GM23338 (cell line): ENCODE data around the gene RAB21. TPM values are rescaled to one million over a fixed set of nuclear protein-coding genes. Genes with fewer than 3 reads are reported as not detected.

Experiments
- ATAC-seq: fragments of 200-7000 bp; cut with Tn5 transposase; 3 replicates; pipeline ENCODE4 v1.9.1; 2020
- DNase-seq: peaks from one replicate; pipeline ENCODE4 v3.0.0-alpha.2; 2015; ENCODE audit warnings: low spot score
- H2AFZ ChIP-seq: fragments of 200-600 bp; sonication (generic); 2 replicates; pipeline ENCODE4 v1.8.0; 2016; ENCODE audit warnings: antibody characterized with exemption, mild to moderate bottlenecking, moderate library complexity
- H3F3A ChIP-seq: fragments of 200-600 bp; sonication (generic); replicated peaks from 2 replicates; pipeline ENCODE4 v1.8.0; 2017; ENCODE audit warnings: antibody characterized with exemption, mixed run types, low read depth
- H3K27ac ChIP-seq: fragments of 200-600 bp; sonication (generic); 2 replicates; pipeline ENCODE4 v1.6.1; 2016; ENCODE audit warnings: low read depth
- H3K27me3 ChIP-seq: fragments of 200-600 bp; sonication (generic); 2 replicates; pipeline ENCODE4 v1.8.0; 2016; ENCODE audit warnings: mild to moderate bottlenecking, mixed run types, moderate library complexity; ENCODE audit not compliant: insufficient read depth
- H3K36me3 ChIP-seq: fragments of 200-600 bp; sonication (generic); 2 replicates; pipeline ENCODE4 v1.8.0; 2016; ENCODE audit warnings: mild to moderate bottlenecking; ENCODE audit not compliant: insufficient read depth
- H3K4me1 ChIP-seq: fragments of 200-600 bp; sonication (generic); 2 replicates; pipeline ENCODE4 v1.8.0; 2016; ENCODE audit warnings: mild to moderate bottlenecking, moderate library complexity; ENCODE audit not compliant: insufficient read depth
- H3K4me2 ChIP-seq: fragments of 200-600 bp; sonication (generic); 2 replicates; pipeline ENCODE4 v1.7.1; 2017; ENCODE audit warnings: mixed run types
- H3K4me3 ChIP-seq: fragments of 200-600 bp; sonication (generic); 2 replicates; pipeline ENCODE4 v1.6.1; 2016; ENCODE audit warnings: mixed run types
- H3K79me2 ChIP-seq: fragments of 200-600 bp; sonication (generic); replicated peaks from 2 replicates; pipeline ENCODE4 v1.8.0; 2017; ENCODE audit warnings: mild to moderate bottlenecking; ENCODE audit not compliant: insufficient read depth
- H3K9me2 ChIP-seq: fragments of 200-600 bp; sonication (generic); 2 replicates; pipeline ENCODE4 v1.8.0; 2017; ENCODE audit not compliant: insufficient read depth
- H4K20me1 ChIP-seq: fragments of 200-600 bp; sonication (generic); replicated peaks from 2 replicates; pipeline ENCODE4 v1.8.0; 2017; ENCODE audit warnings: mild to moderate bottlenecking; ENCODE audit not compliant: insufficient read depth
- H3K27ac Mint-ChIP-seq: 2 replicates; pipeline ENCODE4 v1.8.0; 2020; ENCODE audit warnings: inconsistent platforms, mild to moderate bottlenecking, moderate library complexity, mixed read lengths
- H3K27me3 Mint-ChIP-seq: 3 replicates; pipeline ENCODE4 v1.8.0; 2022; ENCODE audit warnings: low read depth, mild to moderate bottlenecking, moderate library complexity, mixed read lengths, inconsistent platforms; ENCODE audit not compliant: insufficient read depth, poor library complexity
- H3K36me3 Mint-ChIP-seq: 3 replicates; pipeline ENCODE4 v1.8.0; 2021; ENCODE audit warnings: low read depth, mild to moderate bottlenecking, inconsistent platforms, moderate library complexity, mixed read lengths
- H3K4me1 Mint-ChIP-seq: 3 replicates; pipeline ENCODE4 v1.8.0; 2020; ENCODE audit warnings: mild to moderate bottlenecking, inconsistent platforms, mixed read lengths
- H3K4me3 Mint-ChIP-seq: 3 replicates; pipeline ENCODE4 v1.8.0; 2021; ENCODE audit warnings: moderate library complexity, mild to moderate bottlenecking, inconsistent platforms, mixed read lengths
- H3K9me3 Mint-ChIP-seq: 3 replicates; pipeline ENCODE4 v1.8.0; 2020; ENCODE audit warnings: moderate library complexity, mild to moderate bottlenecking, inconsistent platforms, mixed read lengths
- CREB1 ChIP-seq: fragments of 250-450 bp; sonication (Bioruptor Pico); IDR thresholded peaks from 2 replicates; pipeline ENCODE4 v1.5.0; 2020; ENCODE audit warnings: low read depth, mild to moderate bottlenecking, moderate library complexity
- EZH2phosphoT487 ChIP-seq: fragments of 200-600 bp; sonication (generic); IDR thresholded peaks from one replicate; pipeline ENCODE4 v1.8.1; 2018; ENCODE audit warnings: antibody characterized with exemption; ENCODE audit not compliant: unreplicated experiment
- JUNB ChIP-seq: IDR thresholded peaks from one replicate; pipeline ENCODE4 v1.6.1; 2016; ENCODE audit warnings: antibody characterized with exemption; ENCODE audit not compliant: unreplicated experiment
- NANOG ChIP-seq: IDR thresholded peaks from 2 replicates; pipeline ENCODE4 v1.6.1; 2016; ENCODE audit warnings: antibody characterized with exemption, borderline replicate concordance
- POLR2AphosphoS5 ChIP-seq: IDR thresholded peaks from 2 replicates; pipeline ENCODE4 v1.6.1; 2016; ENCODE audit warnings: antibody characterized with exemption, low read depth
- STAT1 ChIP-seq: IDR thresholded peaks from one replicate; pipeline ENCODE4 v1.6.1; 2016; ENCODE audit warnings: antibody characterized with exemption; ENCODE audit not compliant: unreplicated experiment
- ZNF114 ChIP-seq: fragments of 250-450 bp; sonication (Bioruptor Pico); IDR thresholded peaks from 2 replicates; pipeline ENCODE4 v1.5.0; 2020; ENCODE audit warnings: mild to moderate bottlenecking, moderate library complexity
- ZNF331 ChIP-seq: fragments of 250-450 bp; sonication (Bioruptor Pico); IDR thresholded peaks from 2 replicates; pipeline ENCODE4 v1.5.0; 2020; ENCODE audit warnings: low read depth, mild to moderate bottlenecking, moderate library complexity
- polyA plus RNA-seq: library from polyadenylated mRNA; unstranded; fragments of >200 nt; fragmentation: Nextera tagmentation; extraction: Ambion mirVana; gene quantifications from 2 replicates; pipeline ENCODE4 v1.2.1, GENCODE V29; 2016
- total RNA-seq: library from RNA; depleted of rRNA; stranded (reverse); fragments of >200 nt; shearing (Covaris generic); gene quantifications from 2 replicates; pipeline ENCODE4 v1.2.3, GENCODE V29; 2014
- TF ChIP-seq, protein P1 (sequence below), 2 experiments: fragments of 200-600 bp in 1 of 2; sonication (generic) in 1 of 2; conservative IDR thresholded peaks; 2 replicates each; pipeline versions ENCODE4 v1.5.1 to v1.6.1; 2016 to 2017; ENCODE audit warnings: antibody characterized with exemption in 2 of 2, low read depth in 2 of 2, mild to moderate bottlenecking in 2 of 2, moderate library complexity in 1 of 2
- TF ChIP-seq, protein P2 (sequence below): fragments of 250-450 bp; sonication (Bioruptor Pico); IDR thresholded peaks from 2 replicates; pipeline ENCODE4 v1.5.0; 2020; ENCODE audit warnings: mild to moderate bottlenecking, moderate library complexity
- TF ChIP-seq, protein P3 (sequence below): IDR thresholded peaks from one replicate; pipeline ENCODE4 v1.6.1; 2018; ENCODE audit warnings: antibody characterized with exemption; ENCODE audit not compliant: unreplicated experiment
- TF ChIP-seq, protein P4 (sequence below): IDR thresholded peaks from 2 replicates; pipeline ENCODE4 v1.6.1; 2016; ENCODE audit warnings: antibody characterized with exemption

Gene RAB21
- total and polyA plus RNA-seq, 2 experiments from 2014 or later = 9.8 to 27.2 TPM

DNA sequence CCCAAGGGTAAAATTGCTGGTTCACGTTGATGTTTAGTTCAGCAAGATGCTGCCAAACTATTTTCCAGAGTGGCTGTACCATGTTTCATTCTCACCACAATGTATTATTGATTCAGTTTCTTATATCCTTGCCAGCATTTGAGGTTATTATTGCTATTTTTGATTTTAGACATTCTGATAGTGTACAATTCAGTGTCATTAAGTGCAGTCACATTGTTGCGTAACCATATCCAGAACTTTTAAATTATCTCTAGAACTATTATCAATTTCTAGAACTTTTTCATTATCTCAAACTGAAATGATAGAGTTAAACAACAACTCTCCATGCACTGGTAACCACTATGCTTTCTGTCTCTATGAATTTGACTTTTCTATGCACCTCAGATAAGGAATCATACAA lies 74.2 kb downstream of the RAB21 start:
- no peaks in the 10 kb centered on the region for H3K4me1 Mint-ChIP-seq
- no peak overlapping the region for H3K4me3 Mint-ChIP-seq
- ATAC-seq = no peak
- Histone ChIP-seq H3K4me2 (no peak overlapping the region), H2AFZ (no peak overlapping the region), H3F3A (no peaks in the 10 kb centered on the region), H3K9me2 (no peaks in the 10 kb centered on the region), H3K4me3 (no peak overlapping the region), H3K27me3 (no peaks in the 10 kb centered on the region), H3K36me3 (no peaks in the 10 kb centered on the region), H3K79me2 (no peaks in the 10 kb centered on the region), H3K27ac (no peak overlapping the region), H3K4me1 (no peaks in the 10 kb centered on the region), H4K20me1 (no peaks in the 10 kb centered on the region)
- TF ChIP-seq CREB1 (CRISPR knock-in tag) = no peak
- TF ChIP-seq, protein P1, sequence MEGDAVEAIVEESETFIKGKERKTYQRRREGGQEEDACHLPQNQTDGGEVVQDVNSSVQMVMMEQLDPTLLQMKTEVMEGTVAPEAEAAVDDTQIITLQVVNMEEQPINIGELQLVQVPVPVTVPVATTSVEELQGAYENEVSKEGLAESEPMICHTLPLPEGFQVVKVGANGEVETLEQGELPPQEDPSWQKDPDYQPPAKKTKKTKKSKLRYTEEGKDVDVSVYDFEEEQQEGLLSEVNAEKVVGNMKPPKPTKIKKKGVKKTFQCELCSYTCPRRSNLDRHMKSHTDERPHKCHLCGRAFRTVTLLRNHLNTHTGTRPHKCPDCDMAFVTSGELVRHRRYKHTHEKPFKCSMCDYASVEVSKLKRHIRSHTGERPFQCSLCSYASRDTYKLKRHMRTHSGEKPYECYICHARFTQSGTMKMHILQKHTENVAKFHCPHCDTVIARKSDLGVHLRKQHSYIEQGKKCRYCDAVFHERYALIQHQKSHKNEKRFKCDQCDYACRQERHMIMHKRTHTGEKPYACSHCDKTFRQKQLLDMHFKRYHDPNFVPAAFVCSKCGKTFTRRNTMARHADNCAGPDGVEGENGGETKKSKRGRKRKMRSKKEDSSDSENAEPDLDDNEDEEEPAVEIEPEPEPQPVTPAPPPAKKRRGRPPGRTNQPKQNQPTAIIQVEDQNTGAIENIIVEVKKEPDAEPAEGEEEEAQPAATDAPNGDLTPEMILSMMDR (conservative IDR thresholded peaks at IDR 0.05; ENCODE audit: low read depth in 2 of 2) = no peak
- no peak for TF ChIP-seq ZNF331
- no peak for TF ChIP-seq POLR2AphosphoS5
- TF ChIP-seq NANOG = no peak
- no peak for TF ChIP-seq STAT1
- TF ChIP-seq, protein P2, sequence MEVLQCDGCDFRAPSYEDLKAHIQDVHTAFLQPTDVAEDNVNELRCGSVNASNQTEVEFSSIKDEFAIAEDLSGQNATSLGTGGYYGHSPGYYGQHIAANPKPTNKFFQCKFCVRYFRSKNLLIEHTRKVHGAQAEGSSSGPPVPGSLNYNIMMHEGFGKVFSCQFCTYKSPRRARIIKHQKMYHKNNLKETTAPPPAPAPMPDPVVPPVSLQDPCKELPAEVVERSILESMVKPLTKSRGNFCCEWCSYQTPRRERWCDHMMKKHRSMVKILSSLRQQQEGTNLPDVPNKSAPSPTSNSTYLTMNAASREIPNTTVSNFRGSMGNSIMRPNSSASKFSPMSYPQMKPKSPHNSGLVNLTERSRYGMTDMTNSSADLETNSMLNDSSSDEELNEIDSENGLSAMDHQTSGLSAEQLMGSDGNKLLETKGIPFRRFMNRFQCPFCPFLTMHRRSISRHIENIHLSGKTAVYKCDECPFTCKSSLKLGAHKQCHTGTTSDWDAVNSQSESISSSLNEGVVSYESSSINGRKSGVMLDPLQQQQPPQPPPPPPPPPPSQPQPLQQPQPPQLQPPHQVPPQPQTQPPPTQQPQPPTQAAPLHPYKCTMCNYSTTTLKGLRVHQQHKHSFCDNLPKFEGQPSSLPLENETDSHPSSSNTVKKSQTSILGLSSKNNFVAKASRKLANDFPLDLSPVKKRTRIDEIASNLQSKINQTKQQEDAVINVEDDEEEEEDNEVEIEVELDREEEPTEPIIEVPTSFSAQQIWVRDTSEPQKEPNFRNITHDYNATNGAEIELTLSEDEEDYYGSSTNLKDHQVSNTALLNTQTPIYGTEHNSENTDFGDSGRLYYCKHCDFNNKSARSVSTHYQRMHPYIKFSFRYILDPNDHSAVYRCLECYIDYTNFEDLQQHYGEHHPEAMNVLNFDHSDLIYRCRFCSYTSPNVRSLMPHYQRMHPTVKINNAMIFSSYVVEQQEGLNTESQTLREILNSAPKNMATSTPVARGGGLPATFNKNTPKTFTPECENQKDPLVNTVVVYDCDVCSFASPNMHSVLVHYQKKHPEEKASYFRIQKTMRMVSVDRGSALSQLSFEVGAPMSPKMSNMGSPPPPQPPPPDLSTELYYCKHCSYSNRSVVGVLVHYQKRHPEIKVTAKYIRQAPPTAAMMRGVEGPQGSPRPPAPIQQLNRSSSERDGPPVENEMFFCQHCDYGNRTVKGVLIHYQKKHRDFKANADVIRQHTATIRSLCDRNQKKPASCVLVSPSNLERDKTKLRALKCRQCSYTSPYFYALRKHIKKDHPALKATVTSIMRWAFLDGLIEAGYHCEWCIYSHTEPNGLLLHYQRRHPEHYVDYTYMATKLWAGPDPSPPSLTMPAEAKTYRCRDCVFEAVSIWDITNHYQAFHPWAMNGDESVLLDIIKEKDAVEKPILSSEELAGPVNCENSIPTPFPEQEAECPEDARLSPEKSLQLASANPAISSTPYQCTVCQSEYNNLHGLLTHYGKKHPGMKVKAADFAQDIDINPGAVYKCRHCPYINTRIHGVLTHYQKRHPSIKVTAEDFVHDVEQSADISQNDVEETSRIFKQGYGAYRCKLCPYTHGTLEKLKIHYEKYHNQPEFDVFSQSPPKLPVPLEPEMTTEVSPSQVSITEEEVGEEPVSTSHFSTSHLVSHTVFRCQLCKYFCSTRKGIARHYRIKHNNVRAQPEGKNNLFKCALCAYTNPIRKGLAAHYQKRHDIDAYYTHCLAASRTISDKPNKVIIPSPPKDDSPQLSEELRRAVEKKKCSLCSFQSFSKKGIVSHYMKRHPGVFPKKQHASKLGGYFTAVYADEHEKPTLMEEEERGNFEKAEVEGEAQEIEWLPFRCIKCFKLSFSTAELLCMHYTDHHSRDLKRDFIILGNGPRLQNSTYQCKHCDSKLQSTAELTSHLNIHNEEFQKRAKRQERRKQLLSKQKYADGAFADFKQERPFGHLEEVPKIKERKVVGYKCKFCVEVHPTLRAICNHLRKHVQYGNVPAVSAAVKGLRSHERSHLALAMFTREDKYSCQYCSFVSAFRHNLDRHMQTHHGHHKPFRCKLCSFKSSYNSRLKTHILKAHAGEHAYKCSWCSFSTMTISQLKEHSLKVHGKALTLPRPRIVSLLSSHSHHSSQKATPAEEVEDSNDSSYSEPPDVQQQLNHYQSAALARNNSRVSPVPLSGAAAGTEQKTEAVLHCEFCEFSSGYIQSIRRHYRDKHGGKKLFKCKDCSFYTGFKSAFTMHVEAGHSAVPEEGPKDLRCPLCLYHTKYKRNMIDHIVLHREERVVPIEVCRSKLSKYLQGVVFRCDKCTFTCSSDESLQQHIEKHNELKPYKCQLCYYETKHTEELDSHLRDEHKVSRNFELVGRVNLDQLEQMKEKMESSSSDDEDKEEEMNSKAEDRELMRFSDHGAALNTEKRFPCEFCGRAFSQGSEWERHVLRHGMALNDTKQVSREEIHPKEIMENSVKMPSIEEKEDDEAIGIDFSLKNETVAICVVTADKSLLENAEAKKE (CRISPR knock-in tag) = no peak
- no peak for TF ChIP-seq JUNB
- TF ChIP-seq, protein P3, sequence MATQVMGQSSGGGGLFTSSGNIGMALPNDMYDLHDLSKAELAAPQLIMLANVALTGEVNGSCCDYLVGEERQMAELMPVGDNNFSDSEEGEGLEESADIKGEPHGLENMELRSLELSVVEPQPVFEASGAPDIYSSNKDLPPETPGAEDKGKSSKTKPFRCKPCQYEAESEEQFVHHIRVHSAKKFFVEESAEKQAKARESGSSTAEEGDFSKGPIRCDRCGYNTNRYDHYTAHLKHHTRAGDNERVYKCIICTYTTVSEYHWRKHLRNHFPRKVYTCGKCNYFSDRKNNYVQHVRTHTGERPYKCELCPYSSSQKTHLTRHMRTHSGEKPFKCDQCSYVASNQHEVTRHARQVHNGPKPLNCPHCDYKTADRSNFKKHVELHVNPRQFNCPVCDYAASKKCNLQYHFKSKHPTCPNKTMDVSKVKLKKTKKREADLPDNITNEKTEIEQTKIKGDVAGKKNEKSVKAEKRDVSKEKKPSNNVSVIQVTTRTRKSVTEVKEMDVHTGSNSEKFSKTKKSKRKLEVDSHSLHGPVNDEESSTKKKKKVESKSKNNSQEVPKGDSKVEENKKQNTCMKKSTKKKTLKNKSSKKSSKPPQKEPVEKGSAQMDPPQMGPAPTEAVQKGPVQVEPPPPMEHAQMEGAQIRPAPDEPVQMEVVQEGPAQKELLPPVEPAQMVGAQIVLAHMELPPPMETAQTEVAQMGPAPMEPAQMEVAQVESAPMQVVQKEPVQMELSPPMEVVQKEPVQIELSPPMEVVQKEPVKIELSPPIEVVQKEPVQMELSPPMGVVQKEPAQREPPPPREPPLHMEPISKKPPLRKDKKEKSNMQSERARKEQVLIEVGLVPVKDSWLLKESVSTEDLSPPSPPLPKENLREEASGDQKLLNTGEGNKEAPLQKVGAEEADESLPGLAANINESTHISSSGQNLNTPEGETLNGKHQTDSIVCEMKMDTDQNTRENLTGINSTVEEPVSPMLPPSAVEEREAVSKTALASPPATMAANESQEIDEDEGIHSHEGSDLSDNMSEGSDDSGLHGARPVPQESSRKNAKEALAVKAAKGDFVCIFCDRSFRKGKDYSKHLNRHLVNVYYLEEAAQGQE = no peak
- no peak for TF ChIP-seq EZH2phosphoT487
- TF ChIP-seq, protein P4, sequence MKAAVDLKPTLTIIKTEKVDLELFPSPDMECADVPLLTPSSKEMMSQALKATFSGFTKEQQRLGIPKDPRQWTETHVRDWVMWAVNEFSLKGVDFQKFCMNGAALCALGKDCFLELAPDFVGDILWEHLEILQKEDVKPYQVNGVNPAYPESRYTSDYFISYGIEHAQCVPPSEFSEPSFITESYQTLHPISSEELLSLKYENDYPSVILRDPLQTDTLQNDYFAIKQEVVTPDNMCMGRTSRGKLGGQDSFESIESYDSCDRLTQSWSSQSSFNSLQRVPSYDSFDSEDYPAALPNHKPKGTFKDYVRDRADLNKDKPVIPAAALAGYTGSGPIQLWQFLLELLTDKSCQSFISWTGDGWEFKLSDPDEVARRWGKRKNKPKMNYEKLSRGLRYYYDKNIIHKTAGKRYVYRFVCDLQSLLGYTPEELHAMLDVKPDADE = no peak
- TF ChIP-seq ZNF114 (CRISPR knock-in tag) = no peak
- no peaks in the 10 kb centered on the region for H3K36me3 Mint-ChIP-seq
- no peak overlapping the region for H3K27ac Mint-ChIP-seq
- no peak for DNase-seq
- peaks cover 2% of the 10 kb centered on the region for H3K27me3 Mint-ChIP-seq
- no peaks in the 10 kb centered on the region for H3K9me3 Mint-ChIP-seq
